ENCODE measurements around the gene SMARCAD1. TPM values are rescaled to one million over a fixed set of nuclear protein-coding genes. Genes with fewer than 3 reads are reported as not detected.

Gene SMARCAD1
- polyA plus RNA-seq, 1 of the 3 experiments (the other 2 are of a cell fraction) = 10.7 TPM

DNA sequence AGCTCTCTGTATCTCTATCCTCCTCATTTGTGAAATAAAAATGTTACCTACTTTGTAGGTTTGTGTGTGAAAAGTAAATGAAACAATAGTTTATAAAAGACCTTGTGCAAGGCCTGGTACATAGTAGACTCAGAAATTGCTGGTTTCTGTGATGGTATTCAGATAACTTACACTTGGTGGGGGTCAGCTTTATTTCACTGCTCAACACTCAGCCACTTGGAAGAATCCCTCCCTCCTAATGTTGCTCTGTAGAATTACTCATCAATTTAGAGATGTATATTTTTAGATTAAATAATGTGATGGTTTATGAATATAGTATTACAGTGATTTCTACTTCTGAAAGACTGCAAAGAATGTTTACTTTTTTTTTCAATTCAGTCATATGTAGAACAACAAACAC, 32.7 kb downstream of the SMARCAD1 start:
- Histone ChIP-seq H4K20me1 (ENCODE audit: insufficient read depth) (no peaks in the 10 kb centered on the region), H2AFZ (ENCODE audit: low read depth) (no peak overlapping the region), H3K9me3 (no peaks in the 10 kb centered on the region), H3K27me3 (ENCODE audit: insufficient read depth) (no peaks in the 10 kb centered on the region), H3K27ac (ENCODE audit: low read depth in 2 of 2, low read length in 1 of 2) (0 out of 4 replicates have a peak overlapping the region, but pooled peaks of 1 of the 2 experiments have one; percentile 3), H3K9ac (no peak overlapping the region), H3K4me3 (ENCODE audit: low read depth in 2 of 2, low read length in 1 of 2) (no peak overlapping the region), H3K4me1 (ENCODE audit: control insufficient read depth in 1 of 2, insufficient read depth in 2 of 2, low read depth in 1 of 2, low read length in 1 of 2) (no peaks in the 10 kb centered on the region), H3K36me3 (replicated peaks in 1 of 2; ENCODE audit: control insufficient read depth in 1 of 2, insufficient read depth in 2 of 2, low read length in 1 of 2) (peaks cover 87 to 89% of the 10 kb centered on the region in 2 experiments), H3F3A (replicated peaks; ENCODE audit: insufficient read depth) (peaks cover 10% of the 10 kb centered on the region), H3K79me2 (ENCODE audit: insufficient read depth) (no peaks in the 10 kb centered on the region; the same call in 1 of the 2 replicates), H3K4me2 (no peak overlapping the region), H3K9me2 (no peaks in the 10 kb centered on the region)
- ChIA-PET POLR2A (no interaction called here), CTCF (interaction anchor here (0.5 to 0.7 kb wide), 2 partner anchors 9 to 226 kb away, joined by 3 read pairs; no protein-coding TSS in a partner anchor)
- no peak for TF ChIP-seq RAD21 (IDR thresholded peaks at IDR 0.05; ENCODE audit: low read length)
- TF ChIP-seq, protein P1, sequence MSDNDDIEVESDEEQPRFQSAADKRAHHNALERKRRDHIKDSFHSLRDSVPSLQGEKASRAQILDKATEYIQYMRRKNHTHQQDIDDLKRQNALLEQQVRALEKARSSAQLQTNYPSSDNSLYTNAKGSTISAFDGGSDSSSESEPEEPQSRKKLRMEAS (IDR thresholded peaks at IDR 0.05; ENCODE audit: low read depth) = no peak
- TF ChIP-seq TAF1 (IDR thresholded peaks at IDR 0.05; ENCODE audit: borderline replicate concordance, low read depth, low read length) = no peak
- no peak for TF ChIP-seq SMC3 (IDR thresholded peaks at IDR 0.05; ENCODE audit: low read depth, low read length)
- no peak for TF ChIP-seq MEF2A (IDR thresholded peaks at IDR 0.05; ENCODE audit: borderline replicate concordance, low read depth)
- TF ChIP-seq SIN3A (IDR thresholded peaks at IDR 0.05; ENCODE audit: borderline replicate concordance, low read depth, low read length) = no peak
- TF ChIP-seq FOXM1 (IDR thresholded peaks at IDR 0.05; ENCODE audit: low read depth) = no peak
- TF ChIP-seq GATA2 (CRISPR knock-in tag; IDR thresholded peaks at IDR 0.05) = no peak
- no peak for TF ChIP-seq RXRA (IDR thresholded peaks at IDR 0.05; ENCODE audit: borderline replicate concordance, low read depth)
- TF ChIP-seq, protein P2, sequence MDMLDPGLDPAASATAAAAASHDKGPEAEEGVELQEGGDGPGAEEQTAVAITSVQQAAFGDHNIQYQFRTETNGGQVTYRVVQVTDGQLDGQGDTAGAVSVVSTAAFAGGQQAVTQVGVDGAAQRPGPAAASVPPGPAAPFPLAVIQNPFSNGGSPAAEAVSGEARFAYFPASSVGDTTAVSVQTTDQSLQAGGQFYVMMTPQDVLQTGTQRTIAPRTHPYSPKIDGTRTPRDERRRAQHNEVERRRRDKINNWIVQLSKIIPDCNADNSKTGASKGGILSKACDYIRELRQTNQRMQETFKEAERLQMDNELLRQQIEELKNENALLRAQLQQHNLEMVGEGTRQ (IDR thresholded peaks at IDR 0.05; ENCODE audit: borderline replicate concordance, low read depth, low read length) = no peak
- DNase-seq = no peak

DNA sequence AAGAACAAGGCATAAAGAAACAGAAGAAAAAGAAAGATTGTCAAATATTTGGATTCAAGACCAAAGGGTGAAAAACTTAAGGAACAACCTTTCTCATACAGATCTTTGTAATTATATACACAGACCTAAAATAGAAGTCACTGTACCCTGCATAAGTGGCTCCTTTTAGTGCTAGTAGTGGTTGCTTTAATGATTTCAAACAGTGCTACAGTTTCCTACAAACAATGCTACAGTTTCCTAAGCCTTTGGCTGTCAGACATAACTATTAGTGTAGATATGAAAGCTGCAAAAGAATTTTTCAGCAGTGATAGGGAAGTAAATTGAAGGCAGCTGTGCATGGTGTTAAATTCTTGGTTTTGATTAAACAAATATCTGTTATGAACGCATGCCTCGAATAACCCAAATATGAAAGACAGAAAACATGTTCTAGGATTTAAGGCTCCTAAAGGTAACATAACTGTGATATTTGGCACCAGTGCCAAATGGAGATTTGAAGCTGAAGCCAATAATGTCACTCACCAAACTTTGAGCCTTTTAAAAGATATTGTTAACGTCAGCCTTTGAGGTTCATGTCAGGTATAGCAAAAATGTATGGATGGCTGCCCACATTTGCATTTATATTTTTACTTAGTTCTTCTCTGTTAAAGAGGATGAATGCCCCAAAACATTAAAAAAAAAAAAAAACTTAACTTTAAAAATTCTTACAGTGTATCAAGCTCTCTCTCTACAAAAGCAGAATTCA, 36.6 kb downstream of the SMARCAD1 start:
- Histone ChIP-seq H3K27ac (ENCODE audit: low read depth in 2 of 2, low read length in 1 of 2) (no peak overlapping the region), H3K4me3 (ENCODE audit: low read depth in 2 of 2, low read length in 1 of 2) (no peak overlapping the region), H3K79me2 (ENCODE audit: insufficient read depth) (no peaks in the 10 kb centered on the region; the same call in none of the 2 replicates), H3K4me1 (ENCODE audit: control insufficient read depth in 1 of 2, insufficient read depth in 2 of 2, low read depth in 1 of 2, low read length in 1 of 2) (no peaks in the 10 kb centered on the region), H3K27me3 (ENCODE audit: insufficient read depth) (no peaks in the 10 kb centered on the region), H3K9ac (no peak overlapping the region), H2AFZ (ENCODE audit: low read depth) (no peak overlapping the region), H3F3A (replicated peaks; ENCODE audit: insufficient read depth) (peaks cover 10% of the 10 kb centered on the region), H3K36me3 (replicated peaks in 1 of 2; ENCODE audit: control insufficient read depth in 1 of 2, insufficient read depth in 2 of 2, low read length in 1 of 2) (peaks cover 77 to 83% of the 10 kb centered on the region in 2 experiments), H4K20me1 (ENCODE audit: insufficient read depth) (no peaks in the 10 kb centered on the region), H3K4me2 (no peak overlapping the region), H3K9me3 (no peaks in the 10 kb centered on the region), H3K9me2 (no peaks in the 10 kb centered on the region)
- CTCF ChIA-PET = interaction anchor here (0.5 to 1.3 kb wide), 4 partner anchors 9 to 443 kb away, joined by 3 read pairs; no protein-coding TSS in a partner anchor
- POLR2A ChIA-PET = no interaction called here
- no peak for DNase-seq
- no peak for TF ChIP-seq MXI1 (IDR thresholded peaks at IDR 0.05; ENCODE audit: low read depth, low read length)
- TF ChIP-seq SMC3 (IDR thresholded peaks at IDR 0.05; ENCODE audit: low read depth, low read length) = no peak
- no peak for TF ChIP-seq FOXJ3 (CRISPR knock-in tag; IDR thresholded peaks at IDR 0.05)
- TF ChIP-seq RCOR1 (IDR thresholded peaks at IDR 0.05; ENCODE audit: low read length) = no peak
- WGBS (ENCODE audit: low lambda C conversion rate) = 98% methylated on average over 3 of the region's 3 CpGs
